T follicular helper cell (primary cell): Measurements from ENCODE around the gene SMIM3.
"Not testable (repeated sequence)": the region's sequence is repeated elsewhere in the genome, so short reads cannot be mapped to it uniquely, and the experiment has no call there.

Source experiments
- DNase-seq: peaks from one replicate; pipeline ENCODE4 v3.0.0-alpha.2; 2020; ENCODE audit warnings: low read depth

The SMIM3 gene

DNA sequence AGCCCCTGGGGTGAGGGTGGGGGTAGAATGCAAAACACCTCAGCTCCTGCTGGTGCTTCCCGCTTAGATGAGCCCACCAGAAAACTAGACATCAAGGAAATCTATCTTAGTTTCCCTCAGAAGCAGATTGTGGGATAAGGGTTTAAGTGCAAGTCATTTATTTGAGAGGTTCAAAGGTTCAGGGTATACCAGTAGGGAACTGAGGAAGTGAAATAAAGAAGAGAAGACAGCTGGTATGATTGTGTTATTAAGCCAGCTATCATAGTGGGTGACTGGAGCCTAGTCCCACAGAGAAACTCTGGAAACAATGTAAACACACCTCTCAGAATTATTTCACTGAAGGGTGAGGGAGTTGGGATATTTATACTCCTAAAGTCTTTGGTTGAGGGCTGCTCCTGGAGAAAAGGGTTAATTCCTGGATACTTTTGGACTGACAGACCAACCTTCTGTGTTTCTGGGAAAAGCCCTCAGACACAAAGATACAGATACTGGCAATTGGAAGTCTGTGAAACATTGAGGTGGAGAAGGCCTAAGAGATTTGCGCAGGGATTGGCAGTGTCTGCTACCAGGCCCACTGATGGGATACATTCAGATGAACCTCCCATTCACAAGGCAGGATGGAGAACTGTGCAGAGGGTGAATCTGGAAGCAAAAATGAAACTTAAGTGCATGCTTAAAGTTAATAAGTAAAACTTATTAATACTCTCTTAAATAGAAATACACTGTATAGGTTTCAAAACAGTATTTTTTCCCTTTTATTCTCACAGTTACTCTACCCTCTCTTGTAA, 13.4 kb upstream of the SMIM3 start:
- DNase-seq = no peak

DNA sequence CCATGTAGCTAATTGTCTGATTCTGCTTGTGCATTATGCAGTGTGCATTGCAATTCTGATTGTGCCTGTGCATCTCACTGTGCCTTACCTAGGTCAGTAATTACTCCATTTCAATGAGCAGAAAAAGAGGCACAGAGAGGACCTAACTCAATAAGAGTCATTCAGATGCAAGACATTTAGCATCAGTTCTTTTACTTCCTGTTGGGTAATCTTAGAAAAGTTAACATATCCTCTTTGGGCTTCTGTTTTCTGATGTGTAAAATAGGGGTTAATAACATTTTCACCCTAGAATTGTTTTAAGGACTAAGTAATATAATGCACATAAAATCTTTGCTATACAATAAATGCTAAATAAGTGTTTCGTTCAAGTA, 12.8 kb upstream of the SMIM3 start:
- no peak for DNase-seq

DNA sequence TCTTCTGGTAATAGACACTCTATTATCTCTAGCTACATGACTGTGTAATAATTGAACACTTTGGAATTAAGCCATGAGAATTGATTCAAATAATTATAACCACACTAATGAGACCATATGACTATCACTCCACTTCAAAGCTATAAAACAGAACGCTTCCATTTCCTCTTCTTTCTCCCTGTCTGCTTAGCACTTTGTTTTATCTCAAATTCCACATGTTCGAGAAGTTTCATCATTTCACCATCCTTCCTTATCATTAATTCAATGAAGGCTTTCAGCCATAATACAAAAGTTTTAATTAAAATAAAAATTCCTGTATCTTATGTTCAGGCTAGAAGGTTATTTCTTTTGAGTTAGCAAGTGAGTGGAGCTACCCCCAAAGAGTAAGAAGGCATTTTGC, 12.3 kb upstream of the SMIM3 start:
- DNase-seq = no peak

DNA sequence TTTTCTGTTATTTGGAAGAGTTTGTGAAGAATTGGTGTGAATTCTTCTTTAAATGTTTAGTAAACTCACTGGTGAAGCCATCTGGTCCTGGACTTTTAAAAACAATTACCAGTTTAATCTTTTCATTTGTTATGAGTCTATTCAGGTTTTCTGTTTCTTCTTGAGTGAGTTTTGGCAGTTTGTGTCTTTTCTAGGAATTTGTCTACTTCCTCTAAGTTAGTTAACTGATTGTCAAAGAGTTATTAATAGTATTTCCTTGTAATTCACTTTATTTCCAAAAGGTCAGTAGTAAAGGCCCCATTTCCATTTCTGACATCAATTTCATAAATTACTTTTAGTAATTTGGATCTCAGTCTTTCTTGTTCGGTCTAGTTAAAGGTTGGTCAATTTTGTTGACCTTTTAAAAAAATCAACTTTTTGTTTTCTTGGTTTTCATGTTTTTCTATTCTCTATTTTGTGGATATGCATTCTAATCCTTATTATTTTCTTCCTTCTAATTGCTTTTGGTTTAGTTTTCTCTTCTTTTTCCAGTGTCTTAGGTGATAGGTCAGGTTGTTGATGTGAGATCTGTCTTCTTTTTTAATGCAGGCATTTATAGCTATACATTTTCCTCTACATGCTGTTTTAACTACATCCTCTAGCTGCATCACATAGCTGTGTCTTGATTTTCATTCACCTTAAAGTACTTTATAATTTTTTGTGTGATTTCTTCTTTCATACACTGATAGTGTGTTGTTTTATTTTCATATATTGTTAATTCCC, 7.3 kb upstream of the SMIM3 start:
- DNase-seq = no peak

DNA sequence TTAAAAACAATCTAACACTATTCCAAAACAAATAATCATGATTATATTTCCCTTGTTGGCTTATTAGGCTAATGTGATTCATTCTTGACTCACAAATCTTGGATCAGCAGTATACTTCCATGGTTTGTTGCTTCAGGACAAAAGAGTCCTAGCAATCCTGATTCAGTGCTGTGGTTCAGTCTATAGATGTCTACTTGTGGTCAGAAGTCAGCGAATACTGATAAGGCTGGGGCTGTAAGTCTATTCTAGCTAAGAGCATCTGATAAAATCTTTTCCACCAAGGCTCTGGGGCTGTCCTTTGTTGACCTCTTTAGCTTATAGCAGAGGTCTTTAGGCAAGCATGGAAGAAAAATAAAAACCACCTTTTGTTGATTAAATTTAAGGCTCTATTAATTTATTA, 4.4 kb upstream of the SMIM3 start:
- DNase-seq = no peak

DNA sequence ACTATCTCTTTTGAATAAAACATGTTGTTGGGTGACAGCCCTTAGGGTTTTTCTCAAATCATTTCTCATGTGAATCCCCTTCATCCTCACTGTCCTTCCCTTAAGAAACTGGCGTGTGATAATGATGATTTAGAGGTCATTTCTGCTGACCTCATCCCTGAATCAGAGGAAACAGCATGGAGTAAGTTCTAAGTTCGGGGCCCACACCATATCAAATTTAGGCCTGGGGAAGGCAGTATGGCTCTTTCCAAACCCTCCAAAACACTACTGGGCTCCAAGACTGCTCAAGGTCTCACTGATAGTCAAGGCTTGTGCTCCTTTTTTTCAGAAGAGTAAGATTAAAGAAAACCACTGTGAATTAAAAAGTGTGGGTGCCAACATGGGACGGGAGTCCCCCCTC, 872 bp upstream of the SMIM3 start:
- DNase-seq = no peak

DNA sequence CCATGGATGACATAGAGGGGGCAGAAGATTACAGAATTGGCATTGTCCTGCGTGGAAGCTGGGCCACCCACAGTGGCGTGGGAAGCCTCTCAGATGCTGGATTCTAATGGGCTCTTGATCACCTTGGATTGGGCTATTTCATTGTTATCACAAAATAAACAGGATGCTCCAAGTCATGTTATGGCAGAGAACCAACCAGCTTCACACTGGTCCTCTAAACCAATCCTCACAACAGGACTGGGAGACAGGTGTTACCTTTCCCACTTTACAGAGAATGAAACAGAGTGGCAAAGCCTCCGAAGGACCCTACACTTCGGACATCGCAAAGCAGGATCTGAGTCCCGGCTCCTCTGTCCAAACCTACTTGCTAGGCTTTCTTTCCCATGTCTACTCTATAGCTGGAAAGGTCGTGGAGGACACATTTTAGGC, 455 bp upstream of the SMIM3 start:
- DNase-seq = no peak

DNA sequence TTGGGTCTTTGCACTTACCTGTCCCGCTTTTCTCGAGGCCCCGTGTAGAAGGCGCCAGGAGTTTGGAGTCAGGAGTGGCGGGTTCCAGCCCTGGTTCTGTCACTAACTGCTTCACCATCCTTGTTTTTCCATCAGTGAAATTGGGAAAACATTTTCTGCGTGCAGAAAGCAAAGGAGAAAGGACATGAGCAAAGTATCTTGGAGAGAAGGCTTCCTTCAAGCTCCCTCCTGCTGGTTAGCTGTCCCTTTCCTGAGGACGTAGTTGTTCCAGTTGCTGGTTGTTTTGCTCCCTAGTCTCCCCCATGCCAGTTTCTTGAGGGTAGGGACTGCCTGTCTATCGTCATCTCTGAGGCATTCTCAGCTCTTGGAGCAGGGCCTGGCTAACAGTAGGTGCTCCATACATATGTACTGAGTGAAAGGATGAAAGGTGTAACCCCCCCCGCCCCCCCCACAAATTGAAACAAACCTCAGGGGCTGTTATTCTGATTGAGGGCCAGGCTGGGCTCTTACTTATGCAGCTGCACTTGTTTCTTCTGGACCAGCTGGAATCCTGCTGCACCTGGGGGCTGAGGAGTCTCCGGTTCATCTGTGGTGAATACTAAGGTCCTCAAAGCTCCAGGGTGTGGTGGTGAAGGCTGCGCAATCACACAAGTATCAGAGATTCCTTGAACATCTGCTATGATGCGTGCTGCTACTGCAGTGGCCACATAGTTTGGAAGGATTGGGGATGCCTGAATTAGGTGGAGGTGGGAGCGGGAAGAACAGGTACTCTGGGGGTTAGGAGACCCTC, 1.0 kb downstream of the SMIM3 start:
- no peak for DNase-seq

DNA sequence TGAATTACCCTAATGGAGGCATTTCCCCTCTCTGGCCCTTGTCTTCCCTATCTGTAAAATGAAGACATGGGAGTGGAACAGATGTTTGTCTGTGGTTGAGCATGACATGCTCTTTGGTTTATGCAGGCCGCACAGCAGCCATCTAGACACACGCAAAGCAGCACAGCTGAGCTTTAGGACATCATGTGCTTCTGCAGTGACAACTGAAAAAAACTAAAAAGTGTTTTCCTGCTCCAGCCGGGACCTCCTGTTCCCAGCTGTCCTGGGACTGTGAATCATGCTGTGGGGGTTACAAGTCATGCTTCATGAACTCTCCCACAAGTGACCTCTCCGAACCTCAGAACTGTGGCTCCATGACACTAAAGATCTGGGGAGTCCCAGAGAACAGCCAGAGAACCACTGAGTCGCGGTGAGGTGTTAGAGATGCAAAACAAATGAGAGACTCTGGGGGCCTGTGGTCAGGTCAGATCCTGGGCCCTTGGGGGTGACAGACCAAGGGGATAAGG, 1.7 kb downstream of the SMIM3 start:
- DNase-seq = no peak

DNA sequence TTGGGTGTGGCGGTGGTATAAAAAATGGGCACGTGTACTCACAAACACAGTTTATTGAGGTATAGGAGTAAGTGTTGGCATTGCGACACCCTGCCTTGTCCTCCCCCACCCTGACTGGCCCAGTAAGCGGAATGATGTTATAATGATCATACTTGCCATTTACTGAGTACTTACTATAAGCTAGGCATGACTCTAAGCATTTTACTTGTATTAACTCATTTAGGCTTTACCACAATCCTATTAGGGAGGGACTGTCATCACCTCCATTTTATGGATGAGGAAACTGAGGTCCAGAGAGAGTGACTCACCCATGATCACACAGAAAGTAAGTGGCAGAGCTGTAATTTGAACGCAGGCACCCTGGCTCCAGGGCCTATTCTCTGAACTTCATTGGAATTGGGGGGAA, 2.3 kb downstream of the SMIM3 start:
- no peak for DNase-seq

DNA sequence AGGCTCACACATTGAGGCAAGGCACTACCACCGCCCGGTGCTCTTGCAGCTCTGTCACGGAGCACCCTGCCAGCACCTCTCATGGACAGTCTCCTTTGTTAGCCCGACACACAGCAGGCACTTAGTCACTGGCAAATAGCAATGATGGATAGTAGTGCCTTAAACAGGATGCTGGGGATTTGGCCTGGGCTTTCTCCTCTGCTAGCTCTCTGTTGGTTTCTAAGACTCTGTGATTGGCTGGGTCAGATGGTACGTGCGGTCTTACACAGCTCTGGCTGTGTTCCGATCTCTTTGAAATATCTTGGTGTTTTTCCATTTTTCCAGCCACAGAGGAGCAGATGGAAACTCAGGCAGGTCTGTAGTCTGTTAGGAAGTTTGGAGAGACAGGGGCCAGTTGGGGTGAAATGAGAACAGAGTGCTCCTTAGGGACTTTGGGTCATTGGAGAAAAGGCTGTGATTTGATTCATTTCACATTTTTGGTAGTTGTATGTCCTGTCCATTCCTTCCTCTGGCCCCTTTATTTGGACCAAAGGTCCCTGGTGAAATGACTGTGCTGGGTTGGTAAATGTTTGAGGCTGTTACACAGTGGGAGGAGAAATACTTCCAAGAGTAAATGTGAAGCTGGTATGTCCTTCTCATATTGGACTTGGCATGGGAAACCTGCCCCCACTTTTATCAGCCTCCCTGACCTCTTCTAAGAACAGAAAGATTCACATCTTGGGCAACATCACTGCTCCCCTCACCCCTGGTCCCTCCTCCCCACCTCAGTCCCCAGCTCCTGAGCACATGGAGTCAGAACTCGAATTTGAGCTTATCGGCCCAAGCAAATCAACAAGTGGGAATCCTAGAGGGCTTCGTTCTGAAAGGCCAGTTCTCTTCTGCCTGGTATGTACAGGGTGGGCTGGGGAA, 3.4 kb downstream of the SMIM3 start:
- no peak for DNase-seq

DNA sequence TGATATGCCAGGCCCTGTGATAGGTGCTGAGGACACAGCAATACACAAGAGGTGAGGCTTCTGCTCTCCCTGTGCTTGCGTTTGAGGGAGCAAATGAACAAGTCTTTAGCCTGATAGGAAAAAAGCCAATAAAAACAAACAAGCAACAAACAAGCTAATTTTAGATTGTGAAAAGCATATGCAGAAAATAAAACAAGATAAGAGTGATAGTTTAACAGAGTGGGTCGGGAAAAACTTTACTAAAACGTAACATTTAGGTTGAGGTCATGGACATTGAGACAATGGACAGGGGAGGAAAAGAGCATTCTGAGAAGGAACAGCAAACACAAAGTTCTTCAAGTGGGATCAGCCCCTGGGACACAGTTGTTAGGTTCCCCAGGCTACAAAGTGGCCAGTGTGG, 4.3 kb downstream of the SMIM3 start:
- DNase-seq = no peak

DNA sequence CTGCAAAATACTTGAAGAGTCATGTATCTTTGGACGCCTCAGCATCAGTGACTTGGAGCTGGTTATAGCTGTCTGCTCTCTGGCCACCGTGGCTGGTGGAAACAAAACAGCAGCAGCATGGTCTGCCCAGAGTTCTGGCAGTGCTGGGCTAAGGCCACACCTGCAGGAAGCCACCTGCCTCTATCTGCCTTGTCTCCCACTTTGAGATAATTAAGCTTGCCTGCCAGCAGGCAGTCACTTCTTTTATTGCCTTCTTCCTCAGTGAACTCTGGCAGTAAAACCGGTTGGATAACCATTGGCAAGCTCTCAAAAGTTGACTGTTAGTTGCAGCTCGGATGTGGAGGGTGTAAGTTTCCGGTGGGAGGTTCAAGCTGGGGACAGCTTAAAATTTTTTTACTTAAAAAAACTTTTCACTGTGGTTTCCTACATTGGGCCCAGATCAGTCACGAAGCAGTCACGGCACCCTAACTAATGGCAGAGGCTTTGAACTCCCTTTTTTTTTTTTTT, 4.9 kb downstream of the SMIM3 start:
- peak; percentile 58 for DNase-seq

DNA sequence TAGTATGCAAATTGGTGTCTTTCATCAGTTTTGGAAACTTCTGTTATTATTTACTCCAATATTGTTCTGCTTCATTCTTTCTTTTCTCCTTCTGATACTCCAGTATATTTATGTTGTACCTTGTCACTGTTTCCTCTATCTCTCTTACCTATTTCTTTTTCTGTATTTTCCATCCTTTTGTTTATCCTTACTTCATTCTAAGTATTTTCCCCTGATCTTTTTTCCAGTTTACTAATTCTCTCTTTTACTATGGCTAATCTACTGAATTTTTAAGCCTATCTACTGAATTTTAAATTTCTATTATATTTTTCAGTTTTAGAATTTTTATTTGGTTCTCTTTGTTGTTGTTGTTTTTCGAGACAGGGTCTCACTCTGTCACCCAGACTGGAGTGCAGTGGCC, 7.4 kb downstream of the SMIM3 start:
- DNase-seq = no peak

DNA sequence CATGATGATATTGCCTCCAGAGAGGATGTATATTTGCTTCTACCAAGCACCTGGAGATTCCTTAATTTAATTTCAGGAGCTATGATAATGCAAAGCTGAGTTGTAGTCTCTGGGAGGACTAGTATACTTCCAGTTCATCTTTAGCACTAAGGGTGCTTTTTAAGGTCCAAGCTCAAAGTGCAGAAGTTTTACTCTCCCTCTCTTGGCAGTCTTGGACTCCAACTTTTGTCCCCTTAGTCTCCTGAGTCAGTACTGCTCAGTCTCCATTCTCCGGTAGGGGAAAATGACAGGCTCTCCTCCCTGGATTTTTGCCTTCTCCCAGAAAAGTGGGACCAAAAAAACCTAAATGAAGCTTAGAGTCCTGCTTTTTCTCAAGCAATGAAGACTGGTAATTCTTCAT, 8.3 kb downstream of the SMIM3 start:
- no peak for DNase-seq

DNA sequence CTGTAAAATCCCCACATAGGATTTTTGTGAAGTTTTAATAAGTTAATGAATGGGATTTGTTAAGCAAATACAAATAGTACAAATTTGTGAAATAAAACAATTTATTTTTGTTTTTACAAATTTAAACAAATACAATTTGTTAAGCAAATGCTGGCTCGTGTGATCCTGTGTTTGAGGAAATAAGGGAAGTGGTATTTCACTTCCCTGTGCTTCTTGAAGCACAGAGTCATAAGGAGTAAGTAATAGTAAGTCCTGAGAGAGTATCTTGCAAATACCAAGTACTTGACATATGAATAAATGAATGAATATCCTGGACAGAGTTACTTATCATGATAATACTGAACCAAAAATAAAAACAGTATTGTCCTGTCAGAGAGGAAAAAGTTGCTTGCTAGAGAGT, 9.1 kb downstream of the SMIM3 start:
- no peak for DNase-seq

DNA sequence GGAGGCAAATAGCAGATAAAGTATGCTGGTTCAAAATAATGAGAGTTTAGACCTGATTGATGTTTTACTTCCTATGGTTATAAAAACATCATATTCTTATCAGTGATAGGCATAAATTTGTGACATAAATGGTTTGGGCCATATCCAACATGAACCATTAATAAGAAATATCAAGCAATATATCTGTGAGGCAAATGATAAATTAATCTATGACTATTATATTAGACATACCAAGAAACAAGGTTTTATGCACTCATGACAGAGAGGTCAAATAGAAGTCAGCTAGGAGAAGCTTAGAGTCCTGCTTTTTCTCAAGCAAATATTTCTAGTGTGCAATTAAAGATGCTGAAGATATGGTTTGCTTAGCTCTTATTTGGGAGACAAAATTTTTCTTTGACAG, 10.4 kb downstream of the SMIM3 start:
- DNase-seq = no peak

DNA sequence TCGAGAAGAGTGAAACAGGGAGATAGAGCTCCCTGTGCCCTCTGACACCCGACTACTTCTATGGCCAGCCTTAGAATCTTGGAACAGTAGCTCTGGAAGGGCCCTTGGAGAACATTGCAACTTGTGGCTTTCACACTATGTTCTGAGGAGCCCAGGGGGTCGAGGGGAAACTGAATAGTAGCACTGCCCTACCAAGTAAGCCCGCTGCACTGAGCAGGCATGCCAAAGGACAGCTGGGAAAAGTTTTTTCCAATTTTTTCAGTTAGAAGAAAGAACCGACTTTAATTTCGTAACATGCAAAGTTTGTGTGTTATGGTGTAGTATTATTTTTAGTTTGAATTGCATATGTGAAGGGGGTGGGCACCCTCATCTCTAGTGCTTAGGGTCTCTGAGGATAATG, 10.9 kb downstream of the SMIM3 start:
- no peak for DNase-seq

DNA sequence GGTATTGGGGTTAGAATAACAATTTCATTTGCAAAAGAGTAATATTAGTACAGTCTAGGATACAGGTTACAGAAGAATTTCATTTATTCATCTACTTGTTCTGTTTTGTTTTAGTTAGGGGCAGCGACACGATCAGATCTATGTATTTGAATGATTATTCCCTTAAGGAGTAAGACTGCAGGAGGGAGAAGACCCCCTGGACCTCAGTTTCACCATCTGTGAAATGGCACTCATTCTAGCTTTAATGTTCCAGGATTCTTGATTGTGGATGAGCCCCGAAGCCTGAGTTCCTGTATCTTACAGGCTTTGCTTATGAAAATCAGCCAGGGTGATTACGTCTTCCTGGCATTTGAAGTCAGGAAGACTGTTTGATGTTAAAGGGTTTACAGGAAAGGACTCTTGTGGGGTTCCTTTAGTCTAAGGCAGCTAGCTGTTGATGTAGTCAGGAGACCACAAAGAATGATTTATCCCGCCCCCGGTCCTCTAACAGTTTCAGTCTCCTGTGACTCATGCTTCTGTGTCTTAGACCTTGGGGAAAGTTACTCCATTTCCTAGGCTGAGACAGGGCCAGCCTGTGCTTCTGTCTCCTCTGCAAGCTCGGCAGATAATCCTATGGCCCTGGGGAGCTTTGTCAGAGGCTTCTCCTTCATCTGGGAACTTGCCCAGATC, 11.5 kb downstream of the SMIM3 start:
- peak; percentile 30 for DNase-seq

DNA sequence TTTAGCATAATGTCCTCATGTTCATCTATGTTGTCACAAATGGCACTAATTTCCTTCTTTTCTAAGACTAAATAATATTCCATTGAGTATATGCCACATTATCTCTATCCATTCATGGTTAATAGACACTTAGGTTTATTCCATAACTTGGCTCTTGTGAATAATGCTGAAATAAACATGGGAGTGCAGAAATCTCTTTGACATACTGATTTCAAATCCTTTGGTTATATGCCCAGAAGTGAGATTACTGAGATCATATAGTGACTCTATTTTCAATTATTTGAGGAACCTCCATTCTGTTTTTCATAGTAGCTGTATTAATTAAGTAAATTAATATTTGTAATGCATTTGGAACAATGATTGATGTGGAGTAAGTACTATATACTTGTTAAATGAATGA, 13.0 kb downstream of the SMIM3 start:
- no peak for DNase-seq

DNA sequence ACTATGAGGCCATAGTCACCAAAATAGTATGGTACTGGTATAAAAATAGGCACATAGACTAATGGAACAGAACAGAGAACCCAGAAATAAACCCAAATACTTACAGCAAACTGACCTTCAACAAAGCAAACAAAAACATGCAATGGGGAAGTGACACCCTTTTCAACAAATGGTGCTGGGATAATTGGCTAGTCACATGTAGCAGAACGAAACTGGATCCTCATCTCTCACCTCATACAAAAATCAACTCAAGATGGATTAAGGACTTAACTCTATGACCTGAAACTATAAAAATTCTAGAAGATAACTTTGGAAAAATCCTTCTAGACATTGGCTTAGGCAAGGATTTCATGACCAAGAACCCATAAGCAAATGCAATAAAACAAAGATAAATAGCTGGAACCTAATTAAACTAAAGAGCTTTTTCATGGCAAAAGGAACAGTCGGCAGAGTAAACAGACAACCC, 14.9 kb downstream of the SMIM3 start:
- not testable (repeated sequence) for DNase-seq
